ENCODE results near the gene MTERF4.

DNA sequence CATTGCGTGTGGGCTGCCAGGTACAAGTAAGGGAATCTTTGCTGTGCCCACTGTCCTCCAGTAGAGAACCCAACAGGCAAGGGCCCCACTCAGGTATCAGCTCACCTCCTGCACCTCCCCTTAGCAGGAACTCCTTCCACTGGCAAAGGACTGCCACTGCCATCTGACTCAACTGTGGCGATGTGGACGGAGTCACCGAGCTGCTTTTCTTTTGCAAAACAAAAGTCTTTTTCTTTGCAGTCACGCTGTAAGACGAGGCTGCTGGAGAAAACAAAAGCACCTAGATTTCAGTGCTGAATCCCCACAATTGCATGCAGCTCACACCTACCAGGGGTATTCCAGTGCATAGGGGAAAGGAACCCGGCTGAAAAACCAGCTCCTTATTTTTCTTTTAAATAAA is 7.9 kb downstream of the MTERF4 start:
- no peak for TF ChIP-seq EZH2 (IDR thresholded peaks at IDR 0.05; ENCODE audit: low read length, unreplicated experiment)
- TF ChIP-seq, protein P1, sequence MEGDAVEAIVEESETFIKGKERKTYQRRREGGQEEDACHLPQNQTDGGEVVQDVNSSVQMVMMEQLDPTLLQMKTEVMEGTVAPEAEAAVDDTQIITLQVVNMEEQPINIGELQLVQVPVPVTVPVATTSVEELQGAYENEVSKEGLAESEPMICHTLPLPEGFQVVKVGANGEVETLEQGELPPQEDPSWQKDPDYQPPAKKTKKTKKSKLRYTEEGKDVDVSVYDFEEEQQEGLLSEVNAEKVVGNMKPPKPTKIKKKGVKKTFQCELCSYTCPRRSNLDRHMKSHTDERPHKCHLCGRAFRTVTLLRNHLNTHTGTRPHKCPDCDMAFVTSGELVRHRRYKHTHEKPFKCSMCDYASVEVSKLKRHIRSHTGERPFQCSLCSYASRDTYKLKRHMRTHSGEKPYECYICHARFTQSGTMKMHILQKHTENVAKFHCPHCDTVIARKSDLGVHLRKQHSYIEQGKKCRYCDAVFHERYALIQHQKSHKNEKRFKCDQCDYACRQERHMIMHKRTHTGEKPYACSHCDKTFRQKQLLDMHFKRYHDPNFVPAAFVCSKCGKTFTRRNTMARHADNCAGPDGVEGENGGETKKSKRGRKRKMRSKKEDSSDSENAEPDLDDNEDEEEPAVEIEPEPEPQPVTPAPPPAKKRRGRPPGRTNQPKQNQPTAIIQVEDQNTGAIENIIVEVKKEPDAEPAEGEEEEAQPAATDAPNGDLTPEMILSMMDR (conservative IDR thresholded peaks at IDR 0.05; ENCODE audit: low read depth, low read length): no peak

Data from PC-3 (cell line).